NCI-H2107 treated with DMSO at 0.1 percent for 48 hours (cell line): ENCODE data around the gene SMURF1.

Experiments used
- DNase-seq: peaks from one replicate; lab custom pipeline; 2025; ENCODE audit not compliant: unreplicated experiment; lab: John Stamatoyannopoulos, UW

The SMURF1 gene

DNA sequence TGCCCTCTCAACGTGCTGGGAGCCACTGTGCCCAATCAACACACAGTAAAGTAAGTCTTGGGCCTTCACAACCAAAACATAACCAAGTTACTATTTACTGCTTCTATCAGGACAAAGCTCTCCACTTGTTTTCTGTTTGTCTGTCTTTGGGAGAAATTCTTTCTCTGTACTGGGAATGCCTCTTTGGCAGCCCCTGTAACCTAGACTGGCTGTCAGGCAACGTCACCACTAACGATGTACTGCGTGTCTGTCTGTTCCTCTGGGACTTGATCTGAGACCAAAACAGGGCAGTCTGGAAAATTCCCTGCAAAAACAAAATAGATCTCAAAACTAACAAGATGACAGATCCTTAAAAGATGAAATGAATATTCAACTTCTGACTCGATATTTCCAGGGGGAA, 113.0 kb downstream of the SMURF1 start:
- DNase-seq = no peak

DNA sequence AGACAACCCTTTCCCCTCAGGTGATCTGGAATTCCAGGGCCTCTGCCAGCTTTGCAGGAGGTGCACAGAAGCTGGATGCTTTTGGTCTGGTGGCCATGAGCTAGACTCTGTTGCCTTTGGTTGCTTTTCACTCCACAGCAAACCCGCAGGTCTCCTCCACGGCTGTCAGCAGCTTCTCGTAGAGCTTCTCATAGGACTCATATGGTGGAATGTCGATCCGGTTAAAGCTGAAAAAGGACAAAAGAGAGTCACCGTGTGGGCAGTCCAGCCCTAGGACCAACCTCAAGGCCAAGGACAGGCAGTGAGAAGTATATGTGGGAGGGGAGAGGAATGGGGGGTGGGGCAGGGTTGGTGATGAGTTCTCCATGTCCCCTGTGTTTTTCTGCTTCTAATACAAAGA, 113.5 kb downstream of the SMURF1 start:
- DNase-seq = no peak

DNA sequence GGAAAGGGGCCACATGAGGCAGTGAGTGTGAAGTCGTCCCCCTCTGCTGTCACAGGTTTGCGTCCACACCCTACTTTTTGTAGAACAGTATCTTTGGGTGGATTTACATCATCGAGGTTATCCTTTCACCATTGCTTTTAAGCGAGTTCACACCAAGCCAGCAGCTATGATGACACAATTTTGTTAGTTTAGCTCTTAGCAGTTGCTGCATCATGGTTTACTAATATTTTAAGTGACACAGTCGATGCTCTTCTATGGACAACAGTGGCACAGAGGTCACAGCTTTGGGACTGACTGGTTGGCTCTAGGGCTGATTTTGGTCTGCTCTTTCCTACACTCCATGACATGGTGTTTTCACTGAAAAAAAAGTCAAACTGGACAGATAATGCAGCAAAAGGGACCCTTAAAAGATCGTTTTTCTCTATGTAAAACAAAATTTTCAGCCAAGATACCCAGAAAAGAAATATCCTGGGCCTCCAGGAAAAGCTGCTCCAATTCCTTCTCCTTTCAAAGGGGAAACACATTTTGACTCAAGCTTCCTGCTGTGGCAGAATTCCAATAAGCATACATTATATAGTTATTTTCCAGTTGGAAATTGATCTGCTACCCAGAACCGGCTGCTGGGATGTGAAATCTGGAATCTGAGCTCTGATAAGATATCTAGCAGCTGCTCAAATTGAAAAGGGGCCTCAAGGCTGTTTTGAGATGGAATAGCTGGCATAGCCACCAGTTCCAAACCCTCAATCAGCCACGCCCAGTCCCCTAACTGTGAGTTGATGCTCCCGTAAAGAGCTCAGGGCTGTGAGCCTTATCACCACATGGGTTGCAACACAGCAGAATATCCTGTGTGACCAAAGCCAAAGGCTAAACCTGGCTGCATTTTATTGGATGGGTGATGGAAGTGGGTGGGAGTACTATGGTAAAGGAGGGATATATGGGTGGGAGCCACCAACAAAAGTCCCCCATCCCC, 114.2 kb downstream of the SMURF1 start:
- DNase-seq = no peak

- no peak for DNase-seq
These were observed 115.5 kb downstream of the SMURF1 start for GRCh38 chr7:99028261-99028973.

GRCh38 chr7:99027841-99028240, 116.1 kb downstream of the SMURF1 start:
- DNase-seq = no peak

GRCh38 chr7:99027241-99027640, 116.7 kb downstream of the SMURF1 start:
- DNase-seq = no peak

- DNase-seq = no peak
These were observed 119.8 kb downstream of the SMURF1 start for GRCh38 chr7:99024066-99024465.

GRCh38 chr7:99021941-99022560, 121.9 kb downstream of the SMURF1 start:
- no peak for DNase-seq

DNA sequence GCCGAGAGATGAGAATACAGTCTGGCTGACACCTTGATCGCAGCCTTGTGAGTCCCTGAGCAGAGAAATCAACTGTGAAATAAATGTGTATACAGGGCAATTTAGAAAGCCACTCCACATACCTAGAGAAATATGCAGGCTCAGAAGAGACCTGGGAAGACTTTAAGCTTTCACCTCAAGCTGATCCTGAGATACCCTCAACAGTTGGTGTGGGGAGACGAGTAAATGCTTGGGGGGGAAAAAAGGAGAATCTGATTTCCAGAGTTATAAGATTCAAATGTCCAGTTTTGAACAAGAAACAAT, 123.5 kb downstream of the SMURF1 start:
- no peak for DNase-seq

DNA sequence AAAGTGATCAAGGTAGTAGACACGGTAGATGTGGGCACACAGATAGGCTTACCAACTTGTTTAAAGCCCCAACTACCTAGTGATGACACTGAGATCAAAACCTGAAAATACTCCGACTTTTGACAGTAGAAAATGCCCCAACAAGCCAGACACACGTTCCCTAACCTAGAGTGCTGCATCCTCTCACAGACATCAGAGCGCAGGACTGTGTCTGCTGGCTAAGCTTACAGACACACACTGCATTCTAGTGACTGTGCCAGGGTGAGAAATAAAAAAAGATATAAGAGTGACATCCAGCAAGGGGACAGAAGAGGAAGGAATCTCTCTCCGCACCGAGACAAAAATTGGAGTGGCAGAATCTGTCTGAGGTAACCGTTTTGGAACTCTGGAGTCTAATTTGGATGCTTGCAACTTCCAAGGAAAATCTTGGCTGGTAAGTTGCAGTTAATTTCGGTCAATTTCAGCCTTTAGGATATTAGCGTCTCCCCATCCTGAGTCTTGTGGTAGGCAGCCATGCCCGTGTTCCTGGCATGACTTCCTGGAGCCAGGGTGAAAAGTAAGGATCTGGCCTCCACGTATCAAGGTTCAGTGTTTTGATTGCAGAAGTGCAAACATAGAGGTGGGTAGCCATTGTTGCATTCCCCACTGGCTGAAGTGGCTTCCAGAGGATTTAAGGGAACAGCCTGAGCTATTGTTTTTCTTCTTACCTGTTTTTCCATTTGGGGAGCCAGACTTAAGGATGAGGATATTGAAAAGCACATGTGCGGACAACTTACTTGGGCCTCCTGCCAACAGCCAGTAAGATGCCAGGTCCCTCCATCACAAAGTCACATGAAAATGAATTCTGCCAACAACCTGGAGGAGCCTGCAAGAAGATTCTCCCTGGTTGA, 124.1 kb downstream of the SMURF1 start:
- DNase-seq = no peak

- no peak for DNase-seq
These were observed 127.7 kb downstream of the SMURF1 start for GRCh38 chr7:99016196-99016595.

DNA sequence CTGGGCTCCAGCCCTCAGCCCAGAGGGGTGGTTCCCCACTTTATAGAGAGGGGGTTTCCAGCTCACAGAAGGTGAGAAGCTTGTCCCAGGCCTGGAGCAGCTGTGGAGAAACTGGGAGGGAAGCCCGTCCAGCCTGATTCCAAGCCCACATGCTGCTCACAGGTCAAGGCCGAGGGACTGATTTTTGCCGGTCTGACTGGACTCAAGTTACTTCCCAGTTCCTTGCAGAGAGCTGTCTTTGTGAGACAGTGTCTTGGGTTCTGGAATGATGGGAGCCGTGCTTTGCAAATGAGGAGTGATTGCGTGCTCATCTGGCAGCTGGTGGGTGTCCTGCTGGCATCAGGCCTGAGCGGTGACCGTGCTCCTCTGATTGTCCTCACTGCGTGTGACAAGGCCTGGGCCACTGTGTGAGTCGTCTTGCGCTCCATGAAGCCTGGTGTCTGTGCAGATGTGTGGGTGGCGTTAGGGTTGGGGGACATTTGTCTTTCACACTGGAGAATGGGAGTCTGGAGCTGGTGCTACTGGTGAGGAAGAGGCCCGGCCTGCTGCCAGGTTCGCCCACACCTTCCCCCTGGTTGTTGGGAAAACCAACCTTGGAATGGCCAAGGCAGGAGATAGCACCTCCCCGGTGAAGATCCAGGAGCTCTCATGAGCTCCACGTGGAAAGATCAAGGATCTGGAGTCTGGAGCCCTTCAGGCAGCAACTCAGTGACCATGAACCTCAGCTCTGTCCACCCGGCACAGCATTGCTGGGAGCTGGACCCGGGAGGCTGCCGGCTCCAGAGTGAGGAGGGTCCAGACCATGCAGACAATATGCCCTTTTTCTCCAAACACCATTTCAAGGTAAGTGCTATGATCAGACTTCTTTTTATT, 129.6 kb downstream of the SMURF1 start:
- DNase-seq = no peak

DNA sequence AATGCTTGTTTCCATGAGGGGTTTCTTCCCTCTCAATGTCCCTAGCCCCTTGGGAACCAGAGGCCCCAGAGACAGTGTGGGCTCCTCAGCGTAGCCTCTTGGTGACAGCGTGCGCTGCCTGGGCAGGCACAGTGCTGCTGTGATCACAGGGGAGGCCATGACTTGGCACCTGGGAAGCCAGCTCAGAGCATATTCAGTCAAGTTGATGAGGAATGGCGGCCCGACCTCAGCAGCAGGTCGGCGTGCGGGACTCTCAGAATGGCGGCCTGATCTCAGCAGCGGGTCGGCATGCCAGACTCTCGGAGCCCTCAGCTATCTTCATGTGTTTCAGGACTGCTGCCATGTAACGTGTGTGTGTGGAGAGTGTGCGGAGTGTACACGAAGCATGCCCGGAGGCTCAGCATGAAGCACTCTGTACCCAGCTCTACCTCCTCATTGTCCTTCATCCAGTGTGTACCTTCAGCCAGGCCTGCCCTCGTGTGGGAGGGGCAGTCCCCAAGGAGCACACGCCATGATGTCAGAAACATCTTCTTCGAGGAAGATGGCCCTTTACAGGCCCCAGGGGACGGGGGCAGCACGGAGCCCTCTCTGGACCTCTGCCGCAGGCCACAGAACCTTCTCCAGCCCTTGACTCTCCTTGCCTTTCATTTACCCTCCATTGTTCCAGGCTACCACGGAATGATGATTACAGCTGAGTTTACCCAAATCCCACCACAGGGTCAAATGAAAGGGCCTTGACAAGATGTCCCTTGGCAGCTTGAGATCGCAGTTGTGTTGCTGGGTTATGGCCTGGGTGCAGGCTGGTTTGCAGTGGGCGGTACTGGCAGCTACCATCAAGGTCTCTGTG, 130.4 kb downstream of the SMURF1 start:
- no peak for DNase-seq

DNA sequence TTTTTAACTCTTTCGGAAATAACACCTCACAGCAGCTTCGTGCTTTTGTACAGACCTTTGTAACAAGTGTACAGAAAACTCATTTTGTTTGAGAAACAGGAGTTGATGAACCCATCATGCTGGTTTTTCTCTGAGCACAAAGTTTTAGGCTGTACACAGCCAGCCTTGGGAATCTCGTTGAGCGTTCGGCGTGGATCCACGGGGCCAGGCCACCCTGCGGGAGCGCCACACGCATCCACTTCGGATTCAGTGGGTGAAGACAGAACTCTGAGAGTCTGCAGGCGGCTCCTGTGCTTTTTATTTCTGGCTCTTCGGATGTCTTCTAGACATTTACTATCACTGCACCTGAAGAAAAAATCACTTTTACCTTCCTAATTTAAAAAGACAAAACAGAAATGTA, 131.2 kb downstream of the SMURF1 start:
- DNase-seq = no peak

- DNase-seq = no peak
These were observed 132.1 kb downstream of the SMURF1 start for GRCh38 chr7:99011706-99012404.

- DNase-seq = no peak
These were observed 132.6 kb downstream of the SMURF1 start for GRCh38 chr7:99011341-99011705.

- DNase-seq = no peak
These were observed 133.6 kb downstream of the SMURF1 start for GRCh38 chr7:99010281-99010680.

DNA sequence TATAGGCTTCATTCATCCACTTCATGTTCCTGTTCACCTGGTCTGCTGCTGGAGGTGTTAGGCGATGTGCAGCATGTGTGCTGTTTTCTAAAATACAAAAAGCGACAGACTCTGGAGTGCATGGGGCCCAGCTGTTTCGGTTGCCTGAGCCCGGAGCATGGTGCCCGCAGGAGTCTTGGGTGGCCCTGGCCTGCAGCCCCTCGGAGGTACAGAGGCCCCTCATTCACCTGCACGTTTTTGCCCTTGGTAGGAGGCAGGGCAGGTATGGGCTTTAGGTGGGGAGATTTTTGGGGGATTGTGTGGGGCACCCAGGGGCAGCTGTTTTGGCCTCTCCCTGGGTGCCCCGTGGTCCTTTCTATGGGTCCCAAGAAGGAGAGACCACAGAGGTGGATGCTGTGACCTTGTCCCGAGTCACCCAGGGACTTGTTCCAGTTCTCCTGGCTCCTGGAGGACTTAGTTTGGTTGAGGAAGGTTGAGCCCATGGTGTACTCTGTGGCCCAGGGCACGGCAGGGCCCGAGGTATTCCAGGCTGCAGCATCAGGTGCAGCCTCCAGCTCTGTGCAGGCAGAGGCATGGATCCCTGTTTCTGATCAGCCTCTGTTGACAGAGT, 134.9 kb downstream of the SMURF1 start:
- no peak for DNase-seq
